ENCODE data around the gene AIP. TPM values are rescaled to one million over a fixed set of nuclear protein-coding genes. Genes with fewer than 3 reads are reported as not detected.
A peak's percentile ranks its signal among the peaks of the same experiment; 100 is the strongest.

The AIP gene
- total and polyA plus RNA-seq, 9 of the 15 experiments (the other 6 are each of a cell fraction or from before 2014, with no cell fraction given), result 5.2 to 92.5 (median 52.7) TPM

- TF ChIP-seq RBM15 (IDR thresholded peaks at IDR 0.05; ENCODE audit: insufficient read depth, low read length) (no peak), NFXL1 (CRISPR knock-in tag; IDR thresholded peaks at IDR 0.05) (no peak), ZNF121 (CRISPR knock-in tag; conservative IDR thresholded peaks at IDR 0.05) (no peak), ZFPM2 (CRISPR knock-in tag; IDR thresholded peaks at IDR 0.05) (no peak), NFRKB (IDR thresholded peaks at IDR 0.05; ENCODE audit: low read depth) (peak; percentile 56; the same call in 1 of the 2 replicates), ZC3H11A (IDR thresholded peaks at IDR 0.05; ENCODE audit: low read depth, low read length) (no peak), CHD2 (IDR thresholded peaks at IDR 0.05; ENCODE audit: low read depth, low read length) (no peak), MTA3 (IDR thresholded peaks at IDR 0.05; ENCODE audit: borderline replicate concordance) (no peak), BCL6 (CRISPR knock-in tag; IDR thresholded peaks at IDR 0.05) (no peak), ZBTB34 (CRISPR knock-in tag; IDR thresholded peaks at IDR 0.05) (no peak), HDAC1 (IDR thresholded peaks at IDR 0.05) (peak in 1 of 2 experiments; percentile 36; a peak in 1 of 4 replicates), ZNF316 (IDR thresholded peaks at IDR 0.05) (no peak), ZNF184 (CRISPR knock-in tag; IDR thresholded peaks at IDR 0.05) (no peak), ZNF41 (CRISPR knock-in tag; conservative IDR thresholded peaks at IDR 0.05) (no peak), SP1 (CRISPR knock-in tag; IDR thresholded peaks at IDR 0.05) (no peak; the same call in 1 of the 2 replicates), ZNF224 (CRISPR knock-in tag; IDR thresholded peaks at IDR 0.05) (no peak), E2F3 (CRISPR knock-in tag; IDR thresholded peaks at IDR 0.05) (no peak), BMI1 (IDR thresholded peaks at IDR 0.05; ENCODE audit: low read length) (no peak), TEAD1 (CRISPR knock-in tag; IDR thresholded peaks at IDR 0.05) (no peak), E2F1 (CRISPR knock-in tag; IDR thresholded peaks at IDR 0.05) (no peak), ZFP36 (IDR thresholded peaks at IDR 0.05; ENCODE audit: low read depth, low read length, partially characterized antibody) (no peak), ZNF174 (CRISPR knock-in tag; IDR thresholded peaks at IDR 0.05) (no peak), ZKSCAN1 (IDR thresholded peaks at IDR 0.05; ENCODE audit: low read depth, low read length) (peak; percentile 21; the same call in 1 of the 2 replicates), SIN3B (IDR thresholded peaks at IDR 0.05; ENCODE audit: low read depth) (peak; percentile 28; the same call in 1 of the 2 replicates), ZNF584 (CRISPR knock-in tag; IDR thresholded peaks at IDR 0.05; ENCODE audit: low read depth) (0 out of 2 replicates have a peak, but pooled peaks have one; percentile 25), SMARCC2 (IDR thresholded peaks at IDR 0.05; ENCODE audit: low read depth) (no peak), ZNF197 (CRISPR knock-in tag; IDR thresholded peaks at IDR 0.05; ENCODE audit: low read depth) (no peak), ZNF780A (CRISPR knock-in tag; IDR thresholded peaks at IDR 0.05) (peak; percentile 70; the same call in 1 of the 2 replicates), ETS2 (tag; IDR thresholded peaks at IDR 0.05; ENCODE audit: borderline replicate concordance, poor library complexity, severe bottlenecking) (no peak)
These were observed 18.2 kb upstream of the AIP start (continued) for GRCh38 chr11:67464411-67465188.

Measured in K562 (cell line).